GM12878 (cell line): ENCODE data around the gene HVCN1. TPM values are rescaled to one million over a fixed set of nuclear protein-coding genes. Genes with fewer than 3 reads are reported as not detected.
A peak's percentile ranks its signal among the peaks of the same experiment; 100 is the strongest.

Source experiments
- ATAC-seq: fragments of 200-7000 bp; cut with Tn5 transposase; 3 replicates; pipeline ENCODE4 v1.9.1; 2020; ENCODE audit warnings: mild to moderate bottlenecking, moderate library complexity
- BruUV-seq: library from RNA; stranded (reverse); fragments of 400-500 nt; replicated peaks from 2 replicates; lab custom pipeline; 2021; lab: Mats Ljungman, UMichigan
- CTCF ChIA-PET: fragments of 300-600 bp; sonication (Branson Sonifier 250); formaldehyde crosslinking; extraction: SDS; loops from one replicate; lab custom pipeline; 2021; ENCODE audit warnings: inconsistent platforms; lab: Yijun Ruan, JAX
- POLR2A ChIA-PET: fragments of 350-600 bp; formaldehyde crosslinking; extraction: SDS; loops from one replicate; lab custom pipeline; 2021; ENCODE audit warnings: inconsistent platforms; lab: Charles Lee
- RAD21 ChIA-PET: fragments of 300-600 bp; sonication (Branson Sonifier 250); formaldehyde crosslinking; loops from one replicate; lab custom pipeline; 2023; ENCODE audit warnings: antibody characterized with exemption; ENCODE audit not compliant: unreplicated experiment; lab: Charles Lee
- SMC1A ChIA-PET: fragments of 300-600 bp; sonication (Branson Sonifier 250); formaldehyde crosslinking; loops from one replicate; lab custom pipeline; 2023; ENCODE audit not compliant: unreplicated experiment, uncharacterized antibody; lab: Charles Lee
- DNase-seq: peaks from one replicate; pipeline ENCODE4 v3.0.0-alpha.2; 2011; ENCODE audit warnings: low read depth, low spot score
- FAIRE-seq: peaks from 3 replicates; lab custom pipeline; 2011; peaks lifted over from hg19 to GRCh38; lab: Jason Lieb, UNC
- H2AFZ ChIP-seq: 2 replicates; pipeline ENCODE4 v1.6.0; 2011; ENCODE audit warnings: low read depth, low read length, control low read depth; ENCODE audit not compliant: control insufficient read depth
- H3K27ac ChIP-seq: 2 replicates; pipeline ENCODE4 v1.5.1; 2011; ENCODE audit warnings: control low read depth; ENCODE audit not compliant: control insufficient read depth, insufficient read depth
- H3K27me3 ChIP-seq, 2 experiments: replicated peaks in 1 of 2; 2 replicates each; pipeline versions ENCODE4 v1.6.0 to v1.6.1; 2011; ENCODE audit warnings: low read length in 1 of 2; ENCODE audit not compliant: control insufficient read depth in 2 of 2, insufficient read depth in 2 of 2
- H3K36me3 ChIP-seq, 2 experiments: 2 replicates each; pipeline ENCODE4 v1.5.1; 2011; ENCODE audit warnings: low read length in 1 of 2; ENCODE audit not compliant: control insufficient read depth in 2 of 2, insufficient read depth in 2 of 2
- H3K4me1 ChIP-seq: 2 replicates; pipeline ENCODE4 v1.6.1; 2011; ENCODE audit warnings: mild to moderate bottlenecking, low read length, moderate library complexity, mixed read lengths; ENCODE audit not compliant: control insufficient read depth, insufficient read depth
- H3K4me2 ChIP-seq: 2 replicates; pipeline ENCODE4 v1.6.0; 2011; ENCODE audit warnings: control low read depth; ENCODE audit not compliant: control insufficient read depth, insufficient read depth
- H3K4me3 ChIP-seq: fragments of 200-600 bp; sonication (generic); 2 replicates; pipeline ENCODE4 v1.5.1; 2016
- H3K79me2 ChIP-seq: 2 replicates; pipeline ENCODE4 v1.6.0; 2011; ENCODE audit warnings: low read length; ENCODE audit not compliant: control insufficient read depth, insufficient read depth
- H3K9ac ChIP-seq: 2 replicates; pipeline ENCODE4 v1.8.0; 2011; ENCODE audit warnings: low read length, control low read depth, mixed read lengths; ENCODE audit not compliant: control insufficient read depth, insufficient read depth
- H3K9me3 ChIP-seq: replicated peaks from 3 replicates; pipeline ENCODE4 v1.5.1; 2011; ENCODE audit warnings: mild to moderate bottlenecking, low read length; ENCODE audit not compliant: control insufficient read depth, insufficient read depth
- H4K20me1 ChIP-seq: 2 replicates; pipeline ENCODE4 v1.6.0; 2011; ENCODE audit not compliant: control insufficient read depth, insufficient read depth
- ATF2 ChIP-seq: IDR thresholded peaks from 2 replicates; pipeline ENCODE4 v1.6.1; 2012; ENCODE audit warnings: low read length, inconsistent platforms
- CEBPZ ChIP-seq: fragments of 150-350 bp; IDR thresholded peaks from 2 replicates; pipeline ENCODE4 v1.6.1; 2016; ENCODE audit warnings: low read depth, low read length
- CREB1 ChIP-seq: IDR thresholded peaks from 2 replicates; pipeline ENCODE4 v1.6.1; 2012; ENCODE audit warnings: low read depth, mild to moderate bottlenecking, inconsistent platforms
- CREM ChIP-seq: IDR thresholded peaks from 2 replicates; pipeline ENCODE4 v1.6.1; 2014; ENCODE audit warnings: antibody characterized with exemption, low read depth
- ESRRA ChIP-seq: IDR thresholded peaks from 2 replicates; pipeline ENCODE4 v1.6.1; 2012; ENCODE audit warnings: mild to moderate bottlenecking, low read length, improper control_type of control experiment
- HDGF ChIP-seq: fragments of 450-650 bp; IDR thresholded peaks from 2 replicates; pipeline ENCODE4 v1.6.1; 2016; ENCODE audit warnings: antibody characterized with exemption
- KAT2A ChIP-seq: conservative IDR thresholded peaks from 2 replicates; pipeline ENCODE4 v1.6.1; 2011; ENCODE audit warnings: low read depth, low read length; ENCODE audit not compliant: control insufficient read depth
- MEF2A ChIP-seq: IDR thresholded peaks from 2 replicates; pipeline ENCODE4 v1.6.1; 2011; ENCODE audit warnings: low read depth, mild to moderate bottlenecking, low read length, moderate library complexity; ENCODE audit not compliant: insufficient read depth
- MTA3 ChIP-seq: IDR thresholded peaks from 2 replicates; pipeline ENCODE4 v1.6.1; 2012; ENCODE audit warnings: low read length, inconsistent platforms, borderline replicate concordance
- MXI1 ChIP-seq: fragments of 150-350 bp; IDR thresholded peaks from 2 replicates; pipeline ENCODE4 v1.6.1; 2011; ENCODE audit warnings: low read depth, mild to moderate bottlenecking, inconsistent platforms, low read length, improper control_type of control experiment
- NFYB ChIP-seq: IDR thresholded peaks from 2 replicates; pipeline ENCODE4 v1.6.1; 2011; ENCODE audit warnings: low read depth, mild to moderate bottlenecking, low read length, improper control_type of control experiment, moderate library complexity; ENCODE audit not compliant: insufficient read depth
- NRF1 ChIP-seq: conservative IDR thresholded peaks from 2 replicates; pipeline ENCODE4 v1.6.1; 2011; ENCODE audit warnings: mild to moderate bottlenecking, low read depth, low read length, improper control_type of control experiment
- POU2F2 ChIP-seq: IDR thresholded peaks from 3 replicates; pipeline ENCODE4 v1.6.1; 2011; ENCODE audit warnings: low read depth, mild to moderate bottlenecking, low read length, borderline replicate concordance
- SMC3 ChIP-seq: IDR thresholded peaks from 2 replicates; pipeline ENCODE4 v1.6.1; 2011; ENCODE audit warnings: low read length, improper control_type of control experiment, borderline replicate concordance
- TARDBP ChIP-seq: IDR thresholded peaks from 2 replicates; pipeline ENCODE4 v1.6.1; 2016; ENCODE audit warnings: borderline replicate concordance
- TCF3 ChIP-seq: IDR thresholded peaks from 2 replicates; pipeline ENCODE4 v1.6.1; 2012; ENCODE audit warnings: low read depth, mild to moderate bottlenecking, low read length, borderline replicate concordance; ENCODE audit not compliant: insufficient read depth
- WGBS: methylation state at CpG from one replicate; pipeline ENCODE4 v1.1.6; 2016; ENCODE audit warnings: low lambda C conversion rate; ENCODE audit not compliant: insufficient replicate concordance, insufficient coverage; ENCODE audit errors: missing lambda C conversion rate; 5-methylcytosine and 5-hydroxymethylcytosine counted together
- in situ Hi-C: fragments of 300-500 bp; cut with MboI; formaldehyde crosslinking; loops from 9 replicates; pipeline ENCODE4 v1.14.3; 2018; ENCODE audit warnings: mixed read lengths
- intact Hi-C: fragments of 100-400 bp; cut with micrococcal nuclease; formaldehyde crosslinking; loops from one replicate; pipeline ENCODE4 v1.14.2; 2022; ENCODE audit not compliant: unreplicated experiment
- polyA plus RNA-seq, 11 experiments: library from polyadenylated mRNA; depleted of rRNA in 4 of 11; unstranded in 6 of 11; stranded (reverse) in 5 of 11; fragments of >200 nt; fragmentation: Nextera tagmentation in 4 of 11; fragmentation: Illumina TruSeq in 1 of 11; extraction: Ambion mirVana in 4 of 11; extraction: Trizol in 1 of 11; gene quantifications; 1 replicate in 1 of 11; 2 replicates in 10 of 11; pipeline versions ENCODE4 v1.2.1 to v1.2.3, GENCODE V29; 2011 to 2016; ENCODE audit warnings: inconsistent platforms in 2 of 11, missing spikeins in 2 of 11, low read depth in 1 of 11
- total RNA-seq, 4 experiments: library from RNA; depleted of rRNA in 3 of 4; stranded (reverse); fragments of >200 nt in 3 of 4; fragmentation: Illumina TruSeq in 1 of 4; extraction: Trizol in 1 of 4; gene quantifications; 2 replicates each; pipeline versions ENCODE4 v1.2.1 to v1.2.3, GENCODE V29; 2013 to 2021

The HVCN1 gene
- total and polyA plus RNA-seq, 10 of the 15 experiments (the other 5 are each of a cell fraction or from before 2014, with no cell fraction given), result 27.8 to 181 (median 103) TPM

DNA sequence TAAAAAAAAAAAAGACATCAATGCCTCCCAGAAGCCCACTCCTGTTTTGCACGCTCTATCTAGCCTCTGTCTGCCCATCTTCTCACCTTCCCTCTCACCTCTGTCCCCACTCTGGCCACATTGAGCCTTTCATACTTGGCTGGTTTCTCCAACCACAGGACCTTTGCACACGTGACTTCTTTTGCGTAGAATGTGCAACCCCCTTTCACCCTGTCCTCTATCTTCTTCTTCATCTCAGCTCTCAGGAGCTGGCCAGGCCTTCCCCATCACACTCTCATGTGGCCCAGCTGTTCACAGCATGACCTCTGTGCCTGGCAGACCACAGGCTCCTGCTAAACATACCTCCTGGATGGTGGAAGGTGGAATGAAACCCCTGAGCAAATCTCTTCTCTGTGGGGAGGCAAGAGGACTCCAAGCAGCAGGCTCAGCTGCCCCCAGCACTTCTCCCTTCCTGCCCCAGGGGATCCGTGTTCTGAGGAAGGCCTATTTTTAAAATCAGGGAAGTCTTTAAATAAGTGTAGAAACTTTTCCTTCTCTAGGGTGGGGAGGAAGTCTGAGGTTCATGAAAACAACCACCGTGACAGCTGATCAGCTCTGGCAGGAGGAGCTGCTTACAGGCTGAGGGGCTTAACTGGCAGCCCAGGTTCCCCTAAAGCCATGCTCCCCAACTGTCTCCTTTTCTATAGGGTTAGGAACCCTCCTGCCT, 11.6 kb downstream of the HVCN1 start:
- no peaks in the 10 kb centered on the region for H3K27me3 ChIP-seq
- ATAC-seq (peak; percentile 89), FAIRE-seq (peak; percentile 54), DNase-seq (peak; percentile 97)
- intact Hi-C loops, result loop anchor here (1.0 kb wide), 1 partner anchor 9 kb away; no protein-coding TSS in a partner anchor
- ChIA-PET SMC1A (interaction anchor here (0.7 to 8.3 kb wide), 14 partner anchors 9 to 100 kb away, joined by 3 to 80 read pairs (median 6); partner anchors contain the start of gene HVCN1), RAD21 (interaction anchor here (0.8 to 5.1 kb wide), 10 partner anchors 9 to 227 kb away, joined by 3 to 42 read pairs (median 5); partner anchors contain the start of genes ARPC3 and TCTN1), CTCF (interaction anchor here (0.6 to 2.8 kb wide), 10 partner anchors 9 to 170 kb away, joined by 3 to 12 read pairs (median 4); no protein-coding TSS in a partner anchor), POLR2A (interaction anchor here (0.6 to 4.9 kb wide), 14 partner anchors 10 to 71 kb away, joined by 3 to 78 read pairs (median 6); partner anchors contain the start of genes HVCN1 and TCTN1)
- H3K4me1 ChIP-seq, result peaks cover 72% of the 10 kb centered on the region
- peak overlapping the region; percentile 42 for H3K4me3 ChIP-seq
- in situ Hi-C loops, result no loop called here
- H3K79me2 ChIP-seq, result peaks cover 39% of the 10 kb centered on the region
- H3K9me3 ChIP-seq, result peaks cover 6% of the 10 kb centered on the region; the same call in 1 of the 3 replicates
- peak overlapping the region; percentile 92 for H3K4me2 ChIP-seq
- peak overlapping the region; percentile 59 for H3K9ac ChIP-seq
- no peaks in the 10 kb centered on the region for H4K20me1 ChIP-seq
- WGBS, result 2% methylated on average over 5 of the region's 5 CpGs
- TSS peak; percentile 81 for BruUV-seq
- H3K36me3 ChIP-seq, result peaks cover 11 to 28% of the 10 kb centered on the region in 2 experiments
- H2AFZ ChIP-seq, result no peak overlapping the region
- peak overlapping the region; percentile 87 for H3K27ac ChIP-seq
- TF ChIP-seq NFYB (peak; percentile 8; the same call in 1 of the 2 replicates), MXI1 (peak; percentile 64), HDGF (peak; percentile 73), KAT2A (no peak), CREB1 (peak; percentile 63), CREM (peak; percentile 54; the same call in 1 of the 2 replicates), SMC3 (peak; percentile 23; the same call in 1 of the 2 replicates), CEBPZ (no peak), MTA3 (peak; percentile 43; the same call in 1 of the 2 replicates), ESRRA (no peak), POU2F2 (peak; percentile 40; the same call in 1 of the 3 replicates), ATF2 (peak; percentile 78; the same call in 1 of the 2 replicates), TCF3 (peak; percentile 18; the same call in 1 of the 2 replicates), NRF1 (no peak), TARDBP (no peak), MEF2A (0 out of 2 replicates have a peak, but pooled peaks have one; percentile 16)
